ENCODE measurements around the gene PLEKHH2. TPM values are rescaled to one million over a fixed set of nuclear protein-coding genes. Genes with fewer than 3 reads are reported as not detected.

Gene PLEKHH2
- polyA plus RNA-seq, 4 donors: 20.3 to 70.1 (median 30.6) TPM

- no peak for DNase-seq (ENCODE audit: low read depth in 4 of 4, low spot score in 2 of 4)
These were observed 115.2 kb downstream of the PLEKHH2 start for GRCh38 chr2:43752302-43752701.

GRCh38 chr2:43754180-43754579, 117.1 kb downstream of the PLEKHH2 start:
- DNase-seq (ENCODE audit: low read depth in 4 of 4, low spot score in 2 of 4): no peak

GRCh38 chr2:43758739-43759138, 121.7 kb downstream of the PLEKHH2 start:
- DNase-seq (ENCODE audit: low read depth in 4 of 4, low spot score in 2 of 4): no peak

GRCh38 chr2:43759195-43759594, 122.1 kb downstream of the PLEKHH2 start:
- no peak for DNase-seq (ENCODE audit: low read depth in 4 of 4, low spot score in 2 of 4)

- no peak for DNase-seq (ENCODE audit: low read depth in 4 of 4, low spot score in 2 of 4)
These were observed 125.2 kb downstream of the PLEKHH2 start for GRCh38 chr2:43762286-43762685.

GRCh38 chr2:43763091-43763490, 126.0 kb downstream of the PLEKHH2 start:
- no peak for DNase-seq (ENCODE audit: low read depth in 4 of 4, low spot score in 2 of 4)

- no peak for DNase-seq (ENCODE audit: low read depth in 4 of 4, low spot score in 2 of 4)
These were observed 127.1 kb downstream of the PLEKHH2 start for GRCh38 chr2:43764086-43764705.

GRCh38 chr2:43766006-43766405, 128.9 kb downstream of the PLEKHH2 start:
- no peak for DNase-seq (ENCODE audit: low read depth in 4 of 4, low spot score in 2 of 4)

- DNase-seq (ENCODE audit: low read depth in 4 of 4, low spot score in 2 of 4): peak; percentile 77 to 92 (median 86)
These were observed 137.0 kb downstream of the PLEKHH2 start, which contains the start of gene DYNC2LI1 for GRCh38 chr2:43773876-43774613. DYNC2LI1 (plus strand) TSS chr2:43774039; CDS start chr2:43774139, 100 bp downstream.

- DNase-seq (ENCODE audit: low read depth in 4 of 4, low spot score in 2 of 4): no peak
These were observed 137.6 kb downstream of the PLEKHH2 start for GRCh38 chr2:43774617-43775016.

GRCh38 chr2:43776324-43776723, 139.3 kb downstream of the PLEKHH2 start:
- DNase-seq (ENCODE audit: low read depth in 4 of 4, low spot score in 2 of 4): no peak

- no peak for DNase-seq (ENCODE audit: low read depth in 4 of 4, low spot score in 2 of 4)
These were observed 140.4 kb downstream of the PLEKHH2 start for GRCh38 chr2:43777306-43777926.

- no peak for DNase-seq (ENCODE audit: low read depth in 4 of 4, low spot score in 2 of 4)
These were observed 141.2 kb downstream of the PLEKHH2 start for GRCh38 chr2:43778233-43778632.

- DNase-seq (ENCODE audit: low read depth in 4 of 4, low spot score in 2 of 4): no peak
These were observed 150.8 kb downstream of the PLEKHH2 start for GRCh38 chr2:43787895-43788294.

- no peak for DNase-seq (ENCODE audit: low read depth in 4 of 4, low spot score in 2 of 4)
These were observed 151.6 kb downstream of the PLEKHH2 start for GRCh38 chr2:43788646-43789045.

GRCh38 chr2:43790147-43790546, 153.1 kb downstream of the PLEKHH2 start:
- peak in 1 of 4 donors; percentile 19 for DNase-seq (ENCODE audit: low read depth in 4 of 4, low spot score in 2 of 4)

- no peak for DNase-seq (ENCODE audit: low read depth in 4 of 4, low spot score in 2 of 4)
These were observed 154.1 kb downstream of the PLEKHH2 start for GRCh38 chr2:43791035-43791765.

GRCh38 chr2:43792653-43793052, 155.6 kb downstream of the PLEKHH2 start:
- peak in 1 of 4 donors; percentile 37 for DNase-seq (ENCODE audit: low read depth in 4 of 4, low spot score in 2 of 4)

GRCh38 chr2:43794956-43795355, 157.9 kb downstream of the PLEKHH2 start:
- DNase-seq (ENCODE audit: low read depth in 4 of 4, low spot score in 2 of 4): no peak

GRCh38 chr2:43796206-43796605, 159.1 kb downstream of the PLEKHH2 start:
- DNase-seq (ENCODE audit: low read depth in 4 of 4, low spot score in 2 of 4): no peak

GRCh38 chr2:43798300-43798699, 161.2 kb downstream of the PLEKHH2 start:
- DNase-seq (ENCODE audit: low read depth in 4 of 4, low spot score in 2 of 4): no peak

Data from left renal cortex interstitium (tissue), 4 donors.